SKM-1 treated with dmso at 0.1 percent for 144 hours (cell line): ENCODE results near the gene RPL29.
"Not testable (repeated sequence)": the region's sequence is repeated elsewhere in the genome, so short reads cannot be mapped to it uniquely, and the experiment has no call there.

Experiments used
- DNase-seq: peaks from one replicate; lab custom pipeline; 2025; ENCODE audit not compliant: unreplicated experiment; lab: John Stamatoyannopoulos, UW

RPL29 gene

DNA sequence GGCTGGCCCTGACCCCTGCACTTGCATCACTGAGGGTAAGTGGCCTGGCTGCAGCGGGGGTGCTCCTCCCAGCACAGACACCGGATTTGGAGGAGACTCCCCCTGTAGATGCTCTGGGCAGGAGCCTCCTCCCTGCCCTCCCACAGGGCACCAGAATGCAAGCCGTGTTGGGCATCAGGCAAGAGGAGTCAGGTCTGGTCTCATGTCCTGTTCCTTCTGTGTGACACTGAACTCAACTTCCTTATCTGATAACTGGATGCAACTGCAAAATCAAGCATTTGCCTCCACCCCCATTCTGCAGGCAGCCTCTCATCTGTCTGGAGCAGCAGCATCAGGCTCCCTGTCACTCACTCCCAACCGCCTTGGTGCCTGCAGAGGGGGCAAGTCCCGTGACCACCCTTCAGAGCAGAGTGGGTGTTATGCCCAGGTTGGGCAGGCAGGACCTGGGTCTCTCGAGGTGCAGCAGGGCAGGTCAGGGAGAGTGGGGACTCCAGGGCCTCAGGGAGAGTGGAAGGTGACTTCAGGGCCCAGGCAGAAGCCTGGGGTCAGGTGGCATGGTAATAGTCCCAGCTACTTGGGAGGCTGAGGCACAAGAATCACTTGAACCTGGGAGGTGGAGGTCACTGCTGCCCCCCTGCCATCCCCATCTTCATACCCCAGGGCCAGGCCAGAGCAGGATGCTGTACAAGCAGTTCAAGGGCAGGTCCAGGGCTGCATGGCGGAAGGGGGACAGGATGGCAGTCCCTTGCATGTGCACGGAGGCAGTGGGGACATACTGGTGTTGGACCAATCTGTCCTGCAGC lies 10.5 kb upstream of the RPL29 start:
- DNase-seq: peak; percentile 41

DNA sequence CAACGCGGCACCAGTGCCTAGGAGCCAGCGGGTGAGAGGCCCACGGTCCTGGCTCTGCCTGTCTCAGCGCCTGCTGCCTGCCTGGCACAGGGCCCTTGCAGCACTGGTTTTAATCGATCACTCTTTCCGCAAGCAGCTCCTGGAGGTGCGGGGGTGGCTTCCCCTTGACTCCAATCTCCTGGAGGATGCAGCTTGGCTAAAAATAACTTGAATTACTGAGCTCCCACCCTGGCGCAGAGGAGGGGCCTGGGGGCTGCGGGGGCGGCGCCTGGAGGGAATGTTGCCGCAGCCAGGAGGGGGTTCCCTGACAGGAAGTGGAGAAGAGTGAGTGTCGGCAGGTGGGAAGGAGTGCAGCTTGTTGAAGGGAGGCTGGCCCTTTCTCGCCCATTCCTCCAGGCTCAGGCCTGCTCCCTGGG lies 9.9 kb upstream of the RPL29 start:
- DNase-seq: no peak

DNA sequence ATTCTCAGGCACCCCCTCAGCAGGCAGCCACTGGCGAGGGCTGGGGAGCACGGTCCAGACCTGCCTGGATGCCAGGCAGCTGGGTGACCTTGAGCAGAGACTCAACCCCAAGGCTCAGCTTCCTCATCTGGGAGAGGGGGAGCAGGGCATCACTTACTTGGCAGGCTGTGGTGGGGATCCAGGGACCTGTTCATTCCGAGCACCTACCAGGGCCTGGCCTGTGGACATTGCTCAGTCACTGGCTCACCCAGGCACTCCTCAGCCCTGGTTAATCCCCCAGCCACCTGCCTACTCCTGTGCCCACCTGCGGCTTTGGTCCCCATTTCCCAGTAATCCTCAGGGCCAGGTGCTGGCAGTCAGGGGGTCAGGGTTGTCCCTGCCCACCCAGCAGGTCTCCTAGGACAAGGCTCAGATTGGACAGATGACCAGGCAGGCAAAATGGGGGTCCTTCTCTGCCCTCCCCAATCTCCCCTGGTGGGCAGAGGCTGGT lies 9.3 kb upstream of the RPL29 start:
- no peak for DNase-seq

DNA sequence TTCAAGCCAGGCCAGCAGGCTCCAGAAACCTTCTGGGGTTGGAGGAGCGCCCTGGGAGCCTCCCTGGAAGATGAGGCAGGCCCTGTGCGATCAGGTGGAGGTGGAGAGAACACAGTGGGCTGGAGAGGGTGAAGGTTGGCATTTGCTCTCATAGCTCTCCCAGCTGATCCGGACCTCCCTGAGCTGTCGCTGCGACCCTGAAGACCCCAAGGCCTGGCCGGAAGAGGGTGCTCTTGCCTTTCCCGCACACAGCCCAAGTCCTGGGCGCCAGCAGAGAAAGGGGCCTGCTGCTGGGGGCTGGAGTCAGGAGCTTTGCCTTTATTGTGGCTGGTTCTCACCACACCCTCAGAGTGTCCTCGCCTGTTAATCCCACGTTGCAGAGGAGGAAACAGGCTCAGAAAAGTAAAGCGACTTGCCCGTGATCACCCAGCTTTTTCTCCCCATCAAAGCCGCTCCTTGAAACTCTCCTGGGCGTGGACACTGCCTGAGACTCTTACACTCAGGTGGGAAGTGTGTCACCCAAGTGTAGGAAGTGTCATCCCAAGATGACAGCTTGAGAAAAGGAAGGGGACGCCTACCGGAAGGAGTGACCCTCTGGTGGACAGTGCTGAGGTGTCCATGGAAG lies 8.6 kb upstream of the RPL29 start:
- no peak for DNase-seq

DNA sequence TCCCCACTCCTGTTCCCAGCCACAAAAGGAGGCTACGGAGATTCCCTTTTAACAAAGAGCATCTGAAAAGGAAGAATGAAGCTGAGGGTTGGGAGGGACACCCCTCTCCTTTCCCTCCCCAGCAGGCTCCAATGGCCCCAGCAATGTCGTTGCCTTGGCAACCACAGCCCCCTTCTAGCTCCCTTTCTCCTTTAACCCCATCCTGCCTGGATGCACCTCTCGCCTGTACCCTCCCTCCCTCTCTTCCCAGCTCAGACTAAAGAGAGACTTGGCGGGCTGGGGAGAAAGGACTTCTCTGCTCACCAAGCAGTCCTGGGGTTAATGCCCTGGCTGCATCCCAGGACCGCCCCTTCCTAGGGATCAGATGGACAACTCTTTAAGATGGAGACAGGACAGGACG lies 7.1 kb upstream of the RPL29 start:
- DNase-seq: no peak

DNA sequence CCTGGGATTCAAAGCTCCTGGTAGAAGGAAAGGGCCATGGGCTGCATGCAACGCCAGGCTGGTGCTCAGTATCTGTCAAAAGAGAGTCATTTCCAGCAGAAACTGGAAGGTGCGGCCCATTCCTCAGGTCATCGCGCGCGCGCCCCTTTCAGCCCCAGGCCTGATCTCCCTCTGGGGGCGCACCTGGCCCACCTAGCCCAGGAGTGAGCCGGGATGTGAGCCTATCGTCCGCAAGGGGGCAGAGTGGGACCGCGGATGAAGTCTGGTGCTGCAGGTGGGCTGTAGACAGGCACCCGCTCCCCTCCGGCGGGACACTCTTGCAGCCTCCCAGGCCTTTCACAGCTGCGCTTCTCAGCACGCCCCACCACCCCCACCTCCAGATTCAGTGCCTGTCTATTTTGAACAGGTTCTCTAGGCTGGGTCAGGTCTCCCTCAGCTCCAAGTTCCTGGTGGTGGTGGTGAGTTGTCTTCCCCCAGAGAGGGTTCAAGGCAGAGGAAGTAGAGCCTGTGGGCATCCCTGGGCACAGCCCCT lies 5.8 kb upstream of the RPL29 start:
- DNase-seq: peak; percentile 61

DNA sequence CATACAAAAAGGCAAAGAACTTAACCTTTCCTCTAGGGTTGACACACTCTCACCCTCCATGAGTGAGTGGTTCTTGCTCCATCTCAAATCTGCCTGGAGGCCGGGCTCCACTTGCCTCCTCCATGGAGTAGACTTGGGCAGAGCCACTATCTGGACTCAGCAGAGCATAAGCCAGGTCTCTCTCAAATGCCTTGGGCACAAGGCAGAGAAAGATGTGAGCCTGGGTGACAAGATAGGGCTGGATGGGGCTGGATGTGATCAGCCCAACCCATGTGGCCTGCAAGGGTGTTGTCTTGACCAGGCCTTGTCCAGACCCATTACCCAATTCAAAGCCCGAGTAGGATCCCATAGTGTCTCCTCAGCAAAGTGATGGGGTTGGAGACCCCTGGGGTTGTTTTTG lies 4.2 kb upstream of the RPL29 start:
- DNase-seq: no peak

DNA sequence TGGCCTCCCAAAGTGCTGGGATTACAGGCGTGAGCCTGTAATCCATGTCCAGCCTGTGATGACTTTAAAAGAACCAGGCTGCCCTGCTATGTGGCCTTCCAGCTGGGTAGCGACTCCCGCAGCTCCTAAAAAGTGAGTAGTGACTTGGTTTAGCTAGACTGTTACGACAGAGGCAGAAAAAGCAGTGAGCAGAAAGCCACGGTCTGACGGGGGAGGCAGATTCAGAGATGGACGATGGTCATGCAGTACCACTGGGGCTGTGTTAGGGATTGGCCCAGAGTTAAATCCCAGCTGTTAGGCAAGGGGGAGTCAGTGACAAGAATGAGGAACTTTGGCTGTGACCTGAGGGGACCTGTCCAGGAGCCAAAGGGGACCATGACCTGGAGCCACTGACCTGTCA lies 3.1 kb upstream of the RPL29 start:
- peak; percentile 28 for DNase-seq

DNA sequence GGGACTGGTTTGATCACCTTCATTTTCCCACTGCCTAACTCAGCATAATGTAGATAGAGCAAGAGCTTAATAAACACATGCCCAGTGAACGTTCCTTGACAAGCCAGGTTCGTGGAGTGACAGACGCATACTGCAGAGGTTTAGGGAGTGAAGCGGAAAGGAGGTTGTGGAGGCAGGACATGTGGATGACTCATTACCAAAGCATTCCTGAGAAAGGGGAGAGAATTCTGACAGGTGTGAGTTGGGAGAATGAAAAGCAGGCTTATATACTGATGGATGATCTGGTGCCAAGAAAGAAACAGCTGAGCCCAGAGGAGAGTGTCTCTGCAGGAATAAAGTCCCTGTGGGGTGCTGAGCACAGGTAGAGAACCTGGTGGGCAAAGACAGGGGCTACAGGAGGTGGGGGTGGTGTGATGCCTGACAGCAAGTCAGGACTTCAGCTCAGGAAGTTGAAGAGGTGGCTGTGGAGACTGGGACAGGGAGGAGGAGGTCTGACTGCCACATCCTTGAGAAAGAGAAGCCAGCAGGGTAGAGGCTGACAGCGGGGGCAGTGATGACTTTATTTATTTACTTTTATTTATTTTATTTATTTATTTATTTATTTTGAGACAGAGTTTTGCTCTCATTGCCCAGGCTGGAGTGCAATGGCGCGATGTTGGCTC lies 2.4 kb upstream of the RPL29 start:
- DNase-seq: no peak

DNA sequence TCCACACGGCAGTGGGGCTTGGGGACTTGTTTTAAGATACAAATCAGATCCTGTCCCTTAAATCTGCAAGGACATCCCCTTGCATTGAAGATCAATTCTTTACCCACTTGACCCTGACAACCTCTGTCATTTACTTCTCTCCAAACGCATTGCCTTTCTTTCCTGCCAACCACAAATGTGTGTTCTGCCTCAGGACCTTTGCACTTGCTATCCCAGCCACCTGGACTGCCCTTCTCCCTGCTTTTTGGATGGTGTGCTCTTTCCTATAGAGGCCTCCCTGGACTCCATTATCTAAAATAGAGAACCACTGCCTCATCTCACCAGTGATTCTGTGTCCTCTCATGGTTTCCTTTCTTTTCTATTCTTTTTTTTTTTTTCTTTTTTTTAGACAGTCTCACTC lies 1.5 kb upstream of the RPL29 start:
- DNase-seq: no peak

DNA sequence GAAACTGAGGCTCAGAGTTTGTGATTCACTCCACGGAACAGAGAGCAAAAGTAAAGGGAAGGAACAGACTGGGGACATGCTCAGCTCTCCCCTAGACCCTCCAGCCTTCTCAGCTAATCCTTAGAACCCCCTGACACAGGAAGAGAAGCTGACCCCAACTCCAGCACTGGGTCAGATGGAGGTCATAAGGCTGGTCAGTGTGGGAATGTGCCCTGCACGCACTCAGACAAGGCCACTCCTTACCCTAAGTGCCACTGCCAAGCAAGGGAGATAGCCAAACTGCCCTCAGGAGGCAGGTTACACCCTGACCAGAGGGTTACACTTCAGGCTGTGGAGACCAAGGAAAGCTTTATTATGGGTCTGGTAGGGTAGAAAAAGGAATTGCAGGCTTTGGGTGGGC lies 1.2 kb downstream of the RPL29 start:
- no peak for DNase-seq

DNA sequence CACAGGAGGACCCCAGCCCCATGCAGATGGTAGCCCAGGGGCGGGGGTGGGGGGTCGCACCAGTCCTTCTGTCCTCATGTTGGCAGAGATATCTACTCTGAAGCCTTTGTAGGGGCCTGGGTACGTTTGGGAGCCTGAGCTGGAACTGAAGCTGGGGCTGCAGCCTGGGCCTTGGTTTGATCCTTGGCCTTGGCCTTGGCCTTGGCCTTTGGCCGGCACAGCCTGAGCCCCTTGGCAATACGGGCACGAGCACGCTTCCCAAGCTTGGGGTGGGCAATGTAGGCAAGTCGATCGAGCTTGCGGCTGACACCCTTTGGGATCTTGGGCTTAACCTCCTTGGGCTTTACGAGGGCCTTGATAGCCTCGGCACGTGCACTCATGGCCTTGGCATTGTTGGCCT lies 2.0 kb downstream of the RPL29 start:
- not testable (repeated sequence) for DNase-seq

DNA sequence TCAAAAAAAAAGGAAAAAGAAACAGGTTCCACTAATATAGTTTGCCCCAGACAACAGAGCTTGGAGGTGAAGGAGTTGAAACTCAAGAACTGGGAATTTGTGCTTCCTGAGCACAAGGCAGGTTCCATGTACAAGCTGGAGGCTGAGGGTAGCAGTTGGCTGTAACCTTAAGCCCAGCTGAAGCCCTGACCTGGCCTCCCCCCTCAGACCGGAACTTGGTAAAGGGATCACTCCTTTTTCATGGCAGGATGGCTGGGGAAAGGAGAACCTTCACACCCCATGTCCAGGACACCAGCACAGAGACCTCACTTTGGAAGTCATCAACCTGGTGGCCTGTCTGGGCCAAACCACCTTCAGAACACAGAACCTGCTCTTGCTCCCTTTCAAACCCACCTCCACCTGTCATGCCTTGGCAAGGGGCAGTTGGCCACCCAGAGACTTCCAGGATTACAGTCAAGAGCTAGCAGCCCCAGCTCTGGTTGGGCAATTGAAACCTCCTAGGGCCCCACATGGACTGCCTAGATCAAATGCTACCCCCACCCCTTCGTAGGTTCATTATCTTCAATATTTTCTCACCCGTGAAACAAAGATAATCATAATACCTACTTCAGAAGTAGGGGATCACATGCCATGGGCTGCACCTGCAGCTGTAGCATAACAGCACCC lies 3.5 kb downstream of the RPL29 start:
- DNase-seq: no peak

DNA sequence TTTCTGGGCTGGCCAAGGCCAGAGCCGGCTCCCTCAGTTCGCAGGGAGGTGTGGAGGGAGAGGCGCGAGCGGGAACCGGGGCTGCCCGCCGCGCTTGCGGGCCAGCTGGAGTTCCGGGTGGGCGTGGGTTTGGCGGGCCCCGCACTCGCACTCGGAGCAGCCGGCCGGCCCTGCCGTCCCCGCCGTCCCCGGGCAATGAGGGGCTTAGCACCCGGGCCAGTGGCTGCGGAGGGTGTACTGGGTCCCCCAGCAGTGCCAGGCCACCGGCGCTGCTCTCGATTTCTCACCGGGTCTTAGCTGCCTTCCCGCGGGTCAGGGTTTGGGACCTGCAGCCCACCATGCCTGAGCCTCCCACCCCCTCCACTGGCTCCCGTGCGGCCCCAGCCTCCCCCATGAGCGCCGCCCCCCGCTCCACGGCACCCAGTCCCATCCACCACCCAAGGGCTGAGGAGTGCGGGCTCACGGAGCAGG lies 5.2 kb downstream of the RPL29 start:
- DNase-seq: not testable (repeated sequence)

DNA sequence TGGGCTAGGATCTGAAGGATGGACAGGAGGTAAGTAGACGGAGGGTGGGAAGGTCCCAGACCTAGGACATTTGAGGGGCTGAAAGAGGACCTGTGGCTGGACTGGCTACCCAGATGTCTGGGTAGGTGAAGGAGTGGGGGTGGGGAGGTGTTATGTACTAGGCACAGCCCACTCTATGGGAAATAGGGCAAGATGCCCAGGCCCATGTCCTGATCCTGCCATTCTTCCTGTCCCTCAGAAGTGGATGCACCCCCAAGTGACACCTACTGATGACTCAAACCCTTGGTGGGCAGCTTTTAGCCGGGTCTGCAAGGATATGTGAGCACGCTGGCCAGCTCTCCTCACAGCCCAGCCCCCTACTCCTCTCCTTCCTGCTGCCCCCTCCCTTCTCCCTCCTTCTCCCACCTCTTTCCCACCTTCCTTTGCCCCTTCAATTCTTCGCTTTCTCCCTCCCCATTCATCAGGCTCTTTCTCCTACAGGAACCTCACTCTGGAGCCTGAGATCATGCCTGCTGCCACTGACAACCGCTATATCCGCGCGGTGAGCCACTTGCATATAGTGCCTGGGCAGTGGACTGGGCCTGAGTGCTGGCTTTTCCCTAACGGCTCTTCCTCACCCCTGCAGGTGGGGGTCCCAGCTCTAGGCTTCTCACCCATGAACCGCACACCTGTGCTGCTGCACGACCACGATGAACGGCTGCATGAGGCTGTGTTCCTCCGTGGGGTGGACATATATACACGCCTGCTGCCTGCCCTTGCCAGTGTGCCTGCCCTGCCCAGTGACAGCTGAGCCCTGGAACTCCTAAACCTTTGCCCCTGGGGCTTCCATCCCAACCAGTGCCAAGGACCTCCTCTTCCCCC lies 7.2 kb downstream of the RPL29 start:
- DNase-seq: no peak

DNA sequence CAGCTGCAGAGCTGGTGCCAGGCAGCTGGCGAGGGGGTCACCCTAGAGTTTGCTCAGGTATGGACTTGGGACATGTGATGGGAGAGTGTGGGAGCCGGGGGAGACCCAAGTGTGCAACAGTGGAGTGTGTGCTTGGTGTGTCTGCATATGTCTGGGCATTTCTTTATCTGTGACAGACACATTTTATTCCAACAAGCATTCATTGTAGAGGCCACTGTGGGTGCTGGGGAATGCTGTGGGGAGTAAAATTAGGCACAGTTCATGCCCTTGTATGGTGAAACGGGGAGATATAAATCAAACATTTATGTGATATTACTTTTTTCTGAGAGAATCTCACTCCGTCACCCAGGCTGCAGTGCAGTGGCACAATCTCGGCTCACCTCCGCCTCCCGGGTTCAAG lies 8.1 kb downstream of the RPL29 start:
- no peak for DNase-seq

DNA sequence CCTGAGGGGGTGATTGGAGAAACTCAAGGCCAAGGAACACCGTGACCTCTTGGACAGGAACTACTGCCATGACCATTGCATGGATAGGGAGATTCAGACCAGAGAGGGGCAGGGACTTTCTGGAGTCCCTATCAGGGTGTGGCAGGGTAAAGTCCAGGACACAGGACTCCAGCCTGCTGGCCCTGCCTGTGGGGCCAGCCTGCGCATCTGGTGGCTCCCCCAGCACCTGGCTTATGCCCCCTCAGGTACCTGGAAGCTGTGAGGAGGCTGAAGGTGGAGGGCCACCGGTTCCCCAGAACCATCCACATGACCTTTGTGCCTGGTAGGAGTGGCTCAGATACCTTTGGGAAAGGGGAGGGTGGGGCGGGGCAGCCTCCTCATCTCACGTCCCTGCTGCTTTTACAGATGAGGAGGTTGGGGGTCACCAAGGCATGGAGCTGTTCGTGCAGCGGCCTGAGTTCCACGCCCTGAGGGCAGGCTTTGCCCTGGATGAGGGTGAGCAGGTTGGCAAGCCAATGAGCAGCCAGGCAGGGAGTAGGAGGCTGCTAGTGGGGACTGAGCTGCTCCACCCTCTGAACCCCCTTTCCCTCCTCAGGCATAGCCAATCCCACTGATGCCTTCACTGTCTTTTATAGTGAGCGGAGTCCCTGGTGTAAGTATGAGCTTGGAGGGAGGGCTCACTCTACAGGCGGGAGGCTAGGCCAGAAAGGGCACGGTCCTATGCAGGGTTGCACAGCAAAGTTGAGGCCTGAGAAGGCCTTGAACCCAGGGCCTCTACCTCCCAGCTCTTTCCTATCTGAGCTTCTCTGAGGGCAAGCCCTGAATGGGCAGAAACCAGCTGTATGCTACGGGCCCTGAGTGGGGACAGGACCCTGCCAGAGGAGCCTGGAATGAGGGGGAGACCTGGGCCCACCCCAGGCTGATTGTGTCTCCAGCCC lies 9.4 kb downstream of the RPL29 start:
- DNase-seq: no peak

DNA sequence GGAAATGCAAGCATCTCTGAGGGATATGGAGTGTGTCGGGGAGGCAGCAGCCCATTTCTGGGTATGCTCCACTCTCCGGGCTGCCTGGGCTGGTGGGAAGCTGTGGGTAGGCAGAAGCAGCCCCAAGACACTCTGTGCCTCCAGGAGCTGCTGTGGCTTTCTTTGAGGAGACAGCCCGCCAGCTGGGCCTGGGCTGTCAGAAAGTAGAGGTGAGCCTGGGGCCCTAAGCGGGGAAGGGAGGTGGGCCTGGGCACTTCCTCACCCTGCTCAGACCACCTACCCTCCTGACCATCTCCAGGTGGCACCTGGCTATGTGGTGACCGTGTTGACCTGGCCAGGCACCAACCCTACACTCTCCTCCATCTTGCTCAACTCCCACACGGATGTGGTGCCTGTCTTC lies 10.6 kb downstream of the RPL29 start:
- DNase-seq: no peak

DNA sequence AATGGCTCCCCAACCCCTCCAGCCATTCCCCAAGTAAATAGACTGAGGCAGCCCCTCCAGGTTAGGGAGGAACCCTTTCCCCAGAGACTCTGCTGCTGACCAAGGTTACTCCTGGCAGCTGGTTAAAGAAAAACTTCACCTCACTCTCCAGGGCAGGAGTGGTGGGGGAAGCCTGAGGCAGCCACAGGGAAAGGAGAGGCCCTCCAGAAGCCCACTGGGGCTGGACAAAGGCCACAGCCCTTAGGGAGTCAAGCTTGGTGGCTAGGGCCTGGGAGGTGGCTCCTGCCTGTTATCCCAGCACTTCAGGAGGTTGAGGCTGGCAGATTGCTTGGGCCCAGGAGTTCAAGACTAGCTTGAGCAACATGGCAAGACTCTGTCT lies 11.4 kb downstream of the RPL29 start:
- DNase-seq: no peak
